ENCODE measurements around the gene NCBP2. TPM values are rescaled to one million over a fixed set of nuclear protein-coding genes. Genes with fewer than 3 reads are reported as not detected.

The NCBP2 gene
- total RNA-seq, 6 experiments from 2014 or later = 12.9 to 24.6 (median 19.1) TPM

DNA sequence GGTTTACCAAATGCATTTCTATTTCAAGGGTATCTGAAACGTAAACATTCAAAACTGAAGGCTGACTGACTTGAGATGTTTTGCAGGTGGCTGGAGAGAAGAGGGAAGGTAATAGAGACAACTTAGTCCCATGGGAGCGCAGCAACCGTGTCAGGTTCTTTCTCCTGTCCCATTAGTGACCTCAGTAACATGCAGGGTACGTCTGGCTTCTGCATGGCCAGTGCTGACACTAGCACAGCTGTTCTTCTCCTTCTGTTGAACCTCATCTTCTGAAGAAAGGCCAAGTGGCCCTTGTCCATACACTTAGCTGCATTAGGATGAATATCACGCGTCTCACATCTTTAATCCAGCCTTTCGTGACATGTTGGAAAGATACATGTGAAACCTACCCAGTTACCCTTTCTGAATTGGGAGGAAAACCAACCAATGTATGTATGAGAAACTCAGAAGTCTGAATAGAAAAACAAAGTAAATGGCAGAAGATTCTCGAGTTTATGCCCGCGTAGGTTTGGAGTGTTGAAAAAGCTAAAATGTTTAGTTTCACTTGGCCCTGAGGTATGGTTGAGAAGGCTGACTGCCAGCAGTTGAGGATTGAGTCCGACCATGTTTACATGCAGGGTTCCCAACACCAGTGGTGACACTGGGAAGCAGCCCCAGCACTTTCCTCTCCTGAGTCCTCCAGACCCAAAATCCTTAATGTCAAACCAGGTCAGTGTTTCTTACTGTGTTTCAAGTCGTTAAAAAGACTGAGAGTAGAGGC, 10.3 kb downstream of the NCBP2 start:
- H3K27ac ChIP-seq = no peak overlapping the region
- H3K4me1 ChIP-seq = no peaks in the 10 kb centered on the region
- intact Hi-C loops (cut with DNase I) = no loop called here
- ATAC-seq (peak in 2 of 4 donors; percentile 14 to 19), DNase-seq (no peak)
- H3K4me3 ChIP-seq = no peak overlapping the region
- peaks cover 0 to 77% (median 34%) of the 10 kb centered on the region in 4 donors for H3K36me3 ChIP-seq
- H3K9me3 ChIP-seq = no peaks in the 10 kb centered on the region
- H3K27me3 ChIP-seq = no peaks in the 10 kb centered on the region
- WGBS (ENCODE audit: insufficient coverage, low coverage, low lambda C conversion rate, missing lambda C conversion rate) = 89% methylated on average over 11 of the region's 12 CpGs
- TF ChIP-seq POLR2A (IDR thresholded peaks at IDR 0.05) = no peak
- TF ChIP-seq, protein P1, sequence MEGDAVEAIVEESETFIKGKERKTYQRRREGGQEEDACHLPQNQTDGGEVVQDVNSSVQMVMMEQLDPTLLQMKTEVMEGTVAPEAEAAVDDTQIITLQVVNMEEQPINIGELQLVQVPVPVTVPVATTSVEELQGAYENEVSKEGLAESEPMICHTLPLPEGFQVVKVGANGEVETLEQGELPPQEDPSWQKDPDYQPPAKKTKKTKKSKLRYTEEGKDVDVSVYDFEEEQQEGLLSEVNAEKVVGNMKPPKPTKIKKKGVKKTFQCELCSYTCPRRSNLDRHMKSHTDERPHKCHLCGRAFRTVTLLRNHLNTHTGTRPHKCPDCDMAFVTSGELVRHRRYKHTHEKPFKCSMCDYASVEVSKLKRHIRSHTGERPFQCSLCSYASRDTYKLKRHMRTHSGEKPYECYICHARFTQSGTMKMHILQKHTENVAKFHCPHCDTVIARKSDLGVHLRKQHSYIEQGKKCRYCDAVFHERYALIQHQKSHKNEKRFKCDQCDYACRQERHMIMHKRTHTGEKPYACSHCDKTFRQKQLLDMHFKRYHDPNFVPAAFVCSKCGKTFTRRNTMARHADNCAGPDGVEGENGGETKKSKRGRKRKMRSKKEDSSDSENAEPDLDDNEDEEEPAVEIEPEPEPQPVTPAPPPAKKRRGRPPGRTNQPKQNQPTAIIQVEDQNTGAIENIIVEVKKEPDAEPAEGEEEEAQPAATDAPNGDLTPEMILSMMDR (IDR thresholded peaks at IDR 0.05) = no peak

DNA sequence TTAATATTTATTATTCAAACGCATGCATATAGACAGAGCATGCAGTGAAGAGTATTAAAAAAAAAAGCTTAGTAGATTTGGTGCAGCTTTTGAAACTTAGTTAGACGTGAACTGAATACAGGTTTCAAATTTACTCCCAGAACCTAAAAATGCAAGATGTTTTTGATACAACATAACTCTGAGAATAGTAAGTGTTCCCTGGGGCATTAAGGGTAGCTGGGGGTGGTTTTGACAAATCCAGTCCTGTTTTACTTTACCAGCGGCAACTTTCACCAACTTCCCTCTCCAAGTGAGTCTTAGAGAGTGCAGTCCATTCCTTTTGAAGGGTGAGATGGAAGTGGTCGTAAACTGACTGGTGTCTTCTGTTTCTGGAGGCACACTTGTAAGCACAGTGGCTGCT, 11.2 kb downstream of the NCBP2 start:
- WGBS (ENCODE audit: insufficient coverage, low coverage, low lambda C conversion rate, missing lambda C conversion rate) = 96% methylated on average over 4 of the region's 4 CpGs
- Histone ChIP-seq H3K9me3 (no peaks in the 10 kb centered on the region), H3K36me3 (peaks cover 0 to 69% (median 27%) of the 10 kb centered on the region in 4 donors), H3K27ac (no peak overlapping the region), H3K27me3 (no peaks in the 10 kb centered on the region), H3K4me1 (no peaks in the 10 kb centered on the region), H3K4me3 (no peak overlapping the region)
- TF ChIP-seq POLR2A (IDR thresholded peaks at IDR 0.05) = no peak
- TF ChIP-seq, protein P1 (IDR thresholded peaks at IDR 0.05) = no peak
- ATAC-seq = no peak
- DNase-seq = no peak
- intact Hi-C loops (cut with DNase I) = no loop called here

DNA sequence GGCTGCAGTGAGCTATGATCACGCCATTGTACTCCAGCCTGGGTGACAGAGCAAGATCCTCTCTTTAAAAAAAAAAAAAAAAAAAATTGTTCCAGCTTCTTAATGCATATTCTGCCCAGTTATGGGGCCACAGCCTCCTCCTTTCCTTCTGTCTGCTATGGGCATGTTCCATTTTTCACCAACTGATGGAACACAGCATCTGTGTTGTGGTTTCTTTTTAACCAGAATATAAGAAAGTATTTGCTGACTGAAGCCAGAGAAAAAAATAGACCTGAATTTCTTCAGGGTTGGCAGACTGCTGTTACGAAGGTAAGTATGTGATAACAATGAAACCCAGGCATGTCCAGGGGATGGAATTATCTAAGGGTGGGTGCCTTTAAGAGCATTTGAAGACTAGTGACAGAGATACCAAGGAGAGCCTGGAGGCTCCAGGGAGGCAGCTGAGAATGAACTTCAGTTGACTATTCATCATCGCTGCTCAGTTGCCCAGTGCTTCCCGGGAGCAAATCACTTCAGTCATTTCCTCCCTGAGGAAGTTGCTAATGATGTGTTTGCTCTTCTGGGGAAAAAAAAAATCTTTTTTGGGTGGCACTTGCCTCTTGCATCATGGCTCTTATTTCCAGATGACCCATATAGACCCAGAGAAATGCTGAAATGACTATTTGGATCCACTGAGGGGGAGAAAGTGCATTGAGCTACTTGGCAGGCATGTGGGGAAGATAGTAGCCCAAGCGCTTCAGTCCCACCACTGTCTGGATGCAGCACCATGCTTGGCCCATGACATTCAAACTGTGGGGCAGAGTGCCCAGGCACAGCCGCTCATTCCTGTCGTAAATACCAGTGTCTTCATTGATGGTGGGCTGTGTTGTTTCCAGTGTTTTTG, 14.5 kb downstream of the NCBP2 start:
- peak; percentile 11 to 64 (median 46) for ATAC-seq
- Histone ChIP-seq H3K36me3 (peaks cover 0 to 36% (median 12%) of the 10 kb centered on the region in 4 donors), H3K9me3 (no peaks in the 10 kb centered on the region), H3K4me1 (no peaks in the 10 kb centered on the region), H3K27ac (no peak overlapping the region), H3K4me3 (no peak overlapping the region), H3K27me3 (no peaks in the 10 kb centered on the region)
- 89% methylated on average over 4 of the region's 7 CpGs for WGBS (ENCODE audit: insufficient coverage, low coverage, low lambda C conversion rate, missing lambda C conversion rate)
- no peak for TF ChIP-seq POLR2A (IDR thresholded peaks at IDR 0.05)
- TF ChIP-seq, protein P1 (IDR thresholded peaks at IDR 0.05) = no peak
- intact Hi-C loops (cut with DNase I) = no loop called here
- no peak for DNase-seq

DNA sequence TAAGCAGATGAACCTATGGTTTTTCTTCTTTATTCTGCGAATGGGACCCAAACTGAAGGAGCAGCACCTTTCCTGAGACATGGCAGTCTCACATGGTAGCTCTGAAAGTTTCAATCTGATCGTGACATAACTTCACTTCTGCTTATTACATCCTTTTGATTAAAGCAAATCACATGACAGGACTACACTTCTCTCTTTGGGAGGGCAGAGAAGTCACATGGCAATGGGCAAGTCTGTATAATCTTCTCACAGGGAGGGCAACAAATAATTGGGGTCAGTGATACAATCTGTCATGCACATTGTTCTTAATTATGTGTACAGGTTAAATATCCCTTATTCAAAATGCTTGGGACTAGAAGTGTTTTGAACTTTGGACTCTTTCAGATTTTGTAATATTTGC, 21.6 kb downstream of the NCBP2 start:
- no peak overlapping the region for H3K27ac ChIP-seq
- 52% methylated on average over 2 of the region's 2 CpGs for WGBS (ENCODE audit: insufficient coverage, low coverage, low lambda C conversion rate, missing lambda C conversion rate)
- DNase-seq (no peak), ATAC-seq (peak in 3 of 4 donors; percentile 19 to 51 (median 40))
- H3K4me3 ChIP-seq = no peak overlapping the region
- H3K9me3 ChIP-seq = no peaks in the 10 kb centered on the region
- H3K27me3 ChIP-seq = no peaks in the 10 kb centered on the region
- intact Hi-C loops (cut with DNase I) = no loop called here
- no peaks in the 10 kb centered on the region for H3K4me1 ChIP-seq
- TF ChIP-seq, protein P1 (IDR thresholded peaks at IDR 0.05) = no peak
- TF ChIP-seq POLR2A (IDR thresholded peaks at IDR 0.05) = no peak
- H3K36me3 ChIP-seq = no peaks in the 10 kb centered on the region

All from right lobe of liver (tissue), 6 donors.